Measurements from ENCODE around the gene ZNF883. TPM values are rescaled to one million over a fixed set of nuclear protein-coding genes. Genes with fewer than 3 reads are reported as not detected.

The ZNF883 gene
- total RNA-seq (2022; extraction: Qiagen RNA extraction): 0.79 to 1.1 TPM (median 1.0 TPM) in 5 replicates

DNA sequence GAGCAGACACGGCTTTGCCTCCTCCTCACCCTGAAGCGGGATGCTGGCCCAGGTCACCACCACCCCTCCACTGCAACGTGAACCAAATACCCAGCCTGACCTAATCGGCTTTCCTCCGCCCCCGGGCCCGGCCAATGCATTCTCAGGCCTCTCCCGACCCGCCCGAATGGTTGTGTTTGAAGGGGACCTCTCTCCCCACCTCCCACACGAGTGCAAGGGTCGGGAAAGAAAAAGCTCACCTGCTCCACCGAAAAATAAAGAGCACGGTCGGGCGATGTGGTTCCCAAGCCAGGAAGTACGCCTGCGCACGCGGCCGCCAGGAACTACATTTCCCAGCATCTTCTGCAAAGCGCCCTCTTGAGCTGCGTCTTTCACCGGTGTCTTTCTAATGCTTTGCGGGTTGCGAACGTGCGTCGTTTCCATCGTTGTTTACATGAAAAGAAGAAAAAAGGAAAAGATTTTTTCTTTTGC lies at the start of gene ZNF883:
Gene ZNF883 (minus strand): TSS at position 282 of the 471 bp plus-strand sequence.

DNA sequence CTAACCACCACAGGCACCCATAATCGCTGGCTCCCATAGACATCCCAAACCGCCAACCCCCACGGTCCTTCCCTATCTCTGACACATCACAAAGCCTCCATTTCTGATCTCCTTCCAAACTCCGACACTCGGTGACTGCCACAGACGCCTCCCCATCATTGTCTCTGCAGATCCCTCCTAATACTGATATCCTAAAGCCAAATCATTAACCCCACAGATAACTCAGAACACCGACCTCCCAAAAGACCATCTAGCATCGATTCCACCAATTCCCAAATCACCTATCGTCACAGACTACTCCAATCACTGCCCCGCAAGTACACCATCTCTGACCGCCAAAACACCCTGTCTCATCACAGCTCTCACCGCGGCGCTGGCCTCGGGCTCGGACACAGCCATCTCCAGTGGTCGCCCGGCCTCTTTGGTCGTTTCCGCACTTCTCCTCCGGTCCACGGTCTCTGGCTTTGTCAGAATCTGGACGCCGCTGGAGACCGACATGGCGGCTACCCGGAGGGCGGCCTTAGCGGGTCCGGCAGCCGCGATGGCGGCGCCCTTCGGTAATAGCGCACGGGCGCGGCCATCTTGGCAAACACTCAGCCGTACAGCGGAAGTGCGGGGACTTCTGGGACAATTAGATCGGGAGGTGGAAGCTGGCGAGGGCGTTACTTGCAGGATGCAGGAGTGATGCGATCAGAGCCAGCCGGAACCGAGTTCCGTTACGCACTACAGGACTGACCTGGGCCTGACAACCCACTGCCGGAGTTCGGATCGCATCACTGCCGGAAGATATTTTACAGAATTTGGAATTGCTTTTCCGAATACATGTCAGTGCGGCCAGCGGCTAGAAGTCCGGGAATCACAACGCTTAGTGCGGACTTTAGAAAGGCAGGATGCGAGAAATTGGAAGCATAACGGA lies 44.5 kb upstream of the ZNF883 start, which contains the start of gene ZFP37:
Gene ZFP37 (minus strand): TSS at position 534 of the 916 bp plus-strand sequence. CDS start 36 bp downstream, at position 498.

Other genes starting within 250 kb of the ZNF883 start
- not detected in 5 replicates for gene SLC46A2, start 121.3 kb downstream of the ZNF883 start, total RNA-seq (2022; extraction: Qiagen RNA extraction)
- gene ZFP37, start 44.5 kb upstream of the ZNF883 start, total RNA-seq (2022; extraction: Qiagen RNA extraction): 1.4 to 2.0 TPM (median 1.7 TPM) in 5 replicates
- gene SLC31A2, start 138.8 kb upstream of the ZNF883 start, total RNA-seq (2022; extraction: Qiagen RNA extraction): 6.6 to 8.0 TPM (median 7.1 TPM) in 5 replicates
- gene FKBP15, start 209.1 kb upstream of the ZNF883 start, total RNA-seq (2022; extraction: Qiagen RNA extraction): 15.5 to 18.5 TPM (median 18.0 TPM) in 5 replicates
- 18.9 to 21.7 TPM (median 20.3 TPM) in 5 replicates for gene SLC31A1, start 209.4 kb upstream of the ZNF883 start, total RNA-seq (2022; extraction: Qiagen RNA extraction)